GM19324 (cell line): Measurements from ENCODE around the gene IMMT.

Experiments
- ATAC-seq: cut with Tn5 transposase; IDR thresholded peaks from one replicate; pipeline ENCODE4 v1.9.1; 2021; ENCODE audit warnings: mild to moderate bottlenecking, moderate library complexity; ENCODE audit not compliant: unreplicated experiment, low FRiP score

IMMT gene

GRCh38 chr2:86097114-86097896 is 98.0 kb downstream of the IMMT start:
- ATAC-seq: no peak

GRCh38 chr2:86094229-86094628 is 101.0 kb downstream of the IMMT start:
- ATAC-seq: no peak
